Tibial nerve (tissue), 4 donors: ENCODE measurements around the gene BRICD5.

Experiments used
- EP300 ChIP-seq, 2 donors: sonication (generic); formaldehyde crosslinking; IDR thresholded peaks; one replicate each; pipeline ENCODE4 v1.6.1; 2017; ENCODE audit warnings: antibody characterized with exemption in 2 of 2, mild to moderate bottlenecking in 1 of 2
- POLR2A ChIP-seq, 2 donors: fragments of 450-650 bp; IDR thresholded peaks; one replicate each; pipeline ENCODE4 v1.6.1; 2017; ENCODE audit warnings: antibody characterized with exemption in 2 of 2, mild to moderate bottlenecking in 2 of 2, moderate library complexity in 2 of 2
- TF ChIP-seq, protein P1 (sequence below), 5 experiments: fragments of 200-600 bp in 3 of 5; fragments of 450-650 bp in 2 of 5; sonication (generic) in 3 of 5; IDR thresholded peaks; one replicate each; pipeline ENCODE4 v1.5.1; 2016 to 2019; ENCODE audit warnings: antibody characterized with exemption in 5 of 5, mild to moderate bottlenecking in 3 of 5, moderate library complexity in 2 of 5

DNA sequence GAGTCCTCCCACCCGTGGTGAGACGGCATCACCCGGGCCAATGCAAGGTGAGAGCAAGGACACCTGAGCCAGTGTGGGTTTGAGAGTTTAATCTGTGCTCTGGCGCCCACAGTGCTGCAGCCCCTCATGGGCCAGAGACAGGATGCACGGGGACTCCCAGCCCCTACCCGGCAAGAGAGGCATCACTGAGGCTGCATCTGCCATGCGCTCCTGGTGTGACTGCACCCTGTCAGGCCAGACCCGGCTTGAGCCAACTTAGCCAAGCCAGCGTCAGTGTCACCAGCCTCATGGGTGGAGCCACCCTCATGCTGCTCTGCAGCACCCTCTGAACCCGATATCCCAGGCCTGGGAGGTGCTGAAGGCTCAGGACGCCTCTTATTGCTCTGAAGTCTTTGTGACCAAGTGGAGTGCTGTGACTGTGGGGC lies 1.3 kb upstream of the BRICD5 start:
- TF ChIP-seq, protein P1, sequence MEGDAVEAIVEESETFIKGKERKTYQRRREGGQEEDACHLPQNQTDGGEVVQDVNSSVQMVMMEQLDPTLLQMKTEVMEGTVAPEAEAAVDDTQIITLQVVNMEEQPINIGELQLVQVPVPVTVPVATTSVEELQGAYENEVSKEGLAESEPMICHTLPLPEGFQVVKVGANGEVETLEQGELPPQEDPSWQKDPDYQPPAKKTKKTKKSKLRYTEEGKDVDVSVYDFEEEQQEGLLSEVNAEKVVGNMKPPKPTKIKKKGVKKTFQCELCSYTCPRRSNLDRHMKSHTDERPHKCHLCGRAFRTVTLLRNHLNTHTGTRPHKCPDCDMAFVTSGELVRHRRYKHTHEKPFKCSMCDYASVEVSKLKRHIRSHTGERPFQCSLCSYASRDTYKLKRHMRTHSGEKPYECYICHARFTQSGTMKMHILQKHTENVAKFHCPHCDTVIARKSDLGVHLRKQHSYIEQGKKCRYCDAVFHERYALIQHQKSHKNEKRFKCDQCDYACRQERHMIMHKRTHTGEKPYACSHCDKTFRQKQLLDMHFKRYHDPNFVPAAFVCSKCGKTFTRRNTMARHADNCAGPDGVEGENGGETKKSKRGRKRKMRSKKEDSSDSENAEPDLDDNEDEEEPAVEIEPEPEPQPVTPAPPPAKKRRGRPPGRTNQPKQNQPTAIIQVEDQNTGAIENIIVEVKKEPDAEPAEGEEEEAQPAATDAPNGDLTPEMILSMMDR (IDR thresholded peaks at IDR 0.05), result no peak
- TF ChIP-seq POLR2A (IDR thresholded peaks at IDR 0.05) (no peak), EP300 (IDR thresholded peaks at IDR 0.05) (no peak)
